Measurements from ENCODE around the gene PLA2G12A. TPM values are rescaled to one million over a fixed set of nuclear protein-coding genes. Genes with fewer than 3 reads are reported as not detected.
A peak's percentile ranks its signal among the peaks of the same experiment; 100 is the strongest.
"Not testable (repeated sequence)": the region's sequence is repeated elsewhere in the genome, so short reads cannot be mapped to it uniquely, and the experiment has no call there.

PLA2G12A gene
- total RNA-seq, 1 experiment from 2014 or later = 47.3 TPM

- H2BK120ac ChIP-seq (ENCODE audit: low read depth, low read length, poor library complexity, severe bottlenecking) = no peak overlapping the region
These were observed 47.0 kb downstream of the PLA2G12A start for GRCh38 chr4:109682875-109683274.

GRCh38 chr4:109678925-109679324 is 50.9 kb downstream of the PLA2G12A start:
- H4K20me1 ChIP-seq (ENCODE audit: control insufficient read depth, insufficient read depth, insufficient read length); H3T11ph ChIP-seq (ENCODE audit: low read length); H4K5ac ChIP-seq (ENCODE audit: insufficient read length, low read depth, low read length); H3K23me2 ChIP-seq (ENCODE audit: insufficient read length, low read depth, low read length, poor library complexity, severe bottlenecking); H2BK20ac ChIP-seq (ENCODE audit: low read depth, low read length, poor library complexity, severe bottlenecking); H3K56ac ChIP-seq (ENCODE audit: insufficient read length, low read depth, low read length); H2AK5ac ChIP-seq (ENCODE audit: insufficient read length, low read length); H2BK5ac ChIP-seq (ENCODE audit: insufficient read length, low read length); H3K23ac ChIP-seq (ENCODE audit: insufficient read length, low read depth, low read length); H3K27ac ChIP-seq (ENCODE audit: insufficient read length, low read depth, low read length); H3K9ac ChIP-seq (ENCODE audit: extremely low read depth, insufficient read length, low read length); H3K27ac Mint-ChIP-seq; H4K91ac ChIP-seq (ENCODE audit: insufficient read length, low read depth, low read length); H2AFZ ChIP-seq (ENCODE audit: low read length); H2BK120ac ChIP-seq (ENCODE audit: low read depth, low read length, poor library complexity, severe bottlenecking); H3K4ac ChIP-seq (ENCODE audit: low read depth, low read length); H3K4me2 ChIP-seq (ENCODE audit: insufficient read depth, insufficient read length, low read length); H4K8ac ChIP-seq (replicated peaks; ENCODE audit: insufficient read length, low read depth, low read length); H3K9me3 ChIP-seq (ENCODE audit: control insufficient read depth, low read depth, low read length); DNase-seq; H3K4me1 ChIP-seq (ENCODE audit: insufficient read depth, low read length); H3K27me3 Mint-ChIP-seq (ENCODE audit: low read depth); H2BK15ac ChIP-seq (ENCODE audit: low read depth, low read length); H3K79me2 ChIP-seq (ENCODE audit: insufficient read depth, low read length); H3K4me3 Mint-ChIP-seq; H3K18ac ChIP-seq (ENCODE audit: insufficient read length, low read depth, low read length); H3K27me3 ChIP-seq (ENCODE audit: insufficient read depth, low read length); H2BK12ac ChIP-seq (ENCODE audit: insufficient read length, low read depth, low read length); H3K14ac ChIP-seq (ENCODE audit: insufficient read depth, low read length); H3K79me1 ChIP-seq (ENCODE audit: insufficient read depth, low read depth, low read length, poor library complexity, severe bottlenecking): not testable (repeated sequence)
- Mint-ChIP-seq H3K36me3 (ENCODE audit: insufficient read depth in 1 of 3, low read depth in 3 of 3) (peaks cover 20 to 38% (median 26%) of the 10 kb centered on the region in 3 experiments), H3K4me1 (peaks cover 23 to 30% of the 10 kb centered on the region in 2 experiments), H3K9me3 (peaks cover 21 to 26% of the 10 kb centered on the region in 2 experiments)
- WGBS (ENCODE audit: extremely low coverage, insufficient read length, low lambda C conversion rate) = no CpG with 5 or more reads among the region's 14 CpGs

More at GRCh38 chr4:109682875-109683274, 47.0 kb downstream of the PLA2G12A start:
- no peak for TF ChIP-seq CTCF (conservative IDR thresholded peaks at IDR 0.05)
- Histone ChIP-seq H3K79me1 (ENCODE audit: insufficient read depth, low read depth, low read length, poor library complexity, severe bottlenecking) (no peaks in the 10 kb centered on the region), H4K5ac (ENCODE audit: insufficient read length, low read depth, low read length) (no peak overlapping the region), H2AFZ (ENCODE audit: low read length) (no peak overlapping the region), H2BK12ac (ENCODE audit: insufficient read length, low read depth, low read length) (no peak overlapping the region), H4K91ac (ENCODE audit: insufficient read length, low read depth, low read length) (no peak overlapping the region), H3K79me2 (ENCODE audit: insufficient read depth, low read length) (no peaks in the 10 kb centered on the region), H3K14ac (ENCODE audit: insufficient read depth, low read length) (no peak overlapping the region), H3K4ac (ENCODE audit: low read depth, low read length) (no peak overlapping the region), H3K23ac (ENCODE audit: insufficient read length, low read depth, low read length) (no peak overlapping the region), H3K4me1 (ENCODE audit: insufficient read depth, low read length) (peaks cover 3% of the 10 kb centered on the region), H2BK5ac (ENCODE audit: insufficient read length, low read length) (no peak overlapping the region), H3K18ac (ENCODE audit: insufficient read length, low read depth, low read length) (no peak overlapping the region), H2AK5ac (ENCODE audit: insufficient read length, low read length) (no peak overlapping the region), H3T11ph (ENCODE audit: low read length) (no peak overlapping the region), H2BK20ac (ENCODE audit: low read depth, low read length, poor library complexity, severe bottlenecking) (no peak overlapping the region), H3K9me3 (ENCODE audit: control insufficient read depth, low read depth, low read length) (no peaks in the 10 kb centered on the region), H2BK15ac (ENCODE audit: low read depth, low read length) (no peak overlapping the region), H3K23me2 (ENCODE audit: insufficient read length, low read depth, low read length, poor library complexity, severe bottlenecking) (no peaks in the 10 kb centered on the region), H3K9ac (ENCODE audit: extremely low read depth, insufficient read length, low read length) (no peak overlapping the region), H4K8ac (replicated peaks; ENCODE audit: insufficient read length, low read depth, low read length) (no peak overlapping the region), H3K56ac (ENCODE audit: insufficient read length, low read depth, low read length) (no peak overlapping the region), H3K27me3 (ENCODE audit: insufficient read depth, low read length) (no peaks in the 10 kb centered on the region), H3K27ac (ENCODE audit: insufficient read length, low read depth, low read length) (no peak overlapping the region), H3K4me2 (ENCODE audit: insufficient read depth, insufficient read length, low read length) (no peak overlapping the region), H4K20me1 (ENCODE audit: control insufficient read depth, insufficient read depth, insufficient read length) (no peaks in the 10 kb centered on the region)
- DNase-seq = no peak
- Mint-ChIP-seq H3K36me3 (ENCODE audit: insufficient read depth in 1 of 3, low read depth in 3 of 3) (peaks cover 18 to 40% (median 37%) of the 10 kb centered on the region in 3 experiments), H3K9me3 (peaks cover 16 to 20% of the 10 kb centered on the region in 2 experiments), H3K4me1 (peaks cover 28 to 35% of the 10 kb centered on the region in 2 experiments), H3K4me3 (no peak overlapping the region; a peak in 1 of 5 replicates), H3K27me3 (ENCODE audit: low read depth) (no peaks in the 10 kb centered on the region), H3K27ac (peak overlapping the region in 1 of 3 experiments; percentile 11; a peak in 1 of 7 replicates)
- WGBS (ENCODE audit: extremely low coverage, insufficient read length, low lambda C conversion rate) = no CpG with 5 or more reads among the region's 2 CpGs

Measured in H9 (cell line).